GM18868 (cell line): ENCODE results near the gene PRTN3.
"Not testable (repeated sequence)": the region's sequence is repeated elsewhere in the genome, so short reads cannot be mapped to it uniquely, and the experiment has no call there.

Experiments used
- ATAC-seq: cut with Tn5 transposase; IDR thresholded peaks from one replicate; pipeline ENCODE4 v1.9.1; 2021; ENCODE audit warnings: mild to moderate bottlenecking, moderate library complexity; ENCODE audit not compliant: unreplicated experiment

The PRTN3 gene

DNA sequence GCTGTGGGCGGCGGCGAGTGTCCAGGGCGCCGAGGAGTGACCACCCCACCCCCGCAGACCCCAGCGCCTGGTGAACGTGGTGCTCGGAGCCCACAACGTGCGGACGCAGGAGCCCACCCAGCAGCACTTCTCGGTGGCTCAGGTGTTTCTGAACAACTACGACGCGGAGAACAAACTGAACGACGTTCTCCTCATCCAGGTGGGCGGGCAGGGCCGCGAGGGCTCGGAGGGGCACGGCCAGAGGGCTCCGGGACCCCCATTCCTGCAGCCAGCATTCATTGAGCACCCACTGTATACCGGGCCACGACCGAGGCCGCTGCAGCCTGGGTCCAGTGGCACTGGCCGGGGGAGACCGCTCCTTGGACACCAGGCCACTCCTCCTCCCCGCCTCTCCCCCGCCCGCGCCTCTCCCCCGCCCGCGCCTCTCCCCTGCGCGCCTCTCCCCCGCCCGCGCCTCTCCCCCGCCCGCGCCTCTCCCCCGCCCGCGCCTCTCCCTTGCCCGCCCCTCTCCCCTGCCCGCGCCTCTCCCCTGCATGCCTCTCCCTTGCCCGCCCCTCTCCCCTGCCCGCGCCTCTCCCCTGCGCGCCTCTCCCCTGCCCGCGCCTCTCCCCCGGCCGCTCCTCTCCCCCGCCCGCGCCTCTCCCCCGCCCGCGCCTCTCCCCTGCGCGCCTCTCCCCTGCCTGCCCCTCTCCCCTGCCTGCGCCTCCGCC is 3.2 kb downstream of the PRTN3 start:
- ATAC-seq: no peak

DNA sequence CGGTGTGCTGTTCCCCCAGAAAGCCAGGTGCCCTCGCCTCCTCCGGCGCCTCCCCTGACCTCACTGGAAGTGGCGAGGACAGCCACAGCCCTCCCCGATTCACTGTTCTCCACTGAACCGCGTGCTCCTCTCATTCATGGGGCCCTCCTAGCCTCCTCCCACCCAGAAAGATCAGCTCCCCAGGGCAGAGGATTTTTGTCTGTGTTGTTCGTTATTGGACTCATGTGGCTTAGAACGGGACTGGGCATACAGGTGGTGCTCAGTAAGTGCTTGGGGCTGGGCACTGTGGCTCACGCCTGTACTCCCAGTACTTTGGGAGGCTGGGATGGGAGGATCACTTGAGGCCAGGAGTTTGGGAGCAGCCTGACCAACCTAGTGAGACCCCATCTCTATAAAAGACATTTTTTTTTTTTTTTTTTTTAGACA is 3.8 kb downstream of the PRTN3 start:
- ATAC-seq: no peak

DNA sequence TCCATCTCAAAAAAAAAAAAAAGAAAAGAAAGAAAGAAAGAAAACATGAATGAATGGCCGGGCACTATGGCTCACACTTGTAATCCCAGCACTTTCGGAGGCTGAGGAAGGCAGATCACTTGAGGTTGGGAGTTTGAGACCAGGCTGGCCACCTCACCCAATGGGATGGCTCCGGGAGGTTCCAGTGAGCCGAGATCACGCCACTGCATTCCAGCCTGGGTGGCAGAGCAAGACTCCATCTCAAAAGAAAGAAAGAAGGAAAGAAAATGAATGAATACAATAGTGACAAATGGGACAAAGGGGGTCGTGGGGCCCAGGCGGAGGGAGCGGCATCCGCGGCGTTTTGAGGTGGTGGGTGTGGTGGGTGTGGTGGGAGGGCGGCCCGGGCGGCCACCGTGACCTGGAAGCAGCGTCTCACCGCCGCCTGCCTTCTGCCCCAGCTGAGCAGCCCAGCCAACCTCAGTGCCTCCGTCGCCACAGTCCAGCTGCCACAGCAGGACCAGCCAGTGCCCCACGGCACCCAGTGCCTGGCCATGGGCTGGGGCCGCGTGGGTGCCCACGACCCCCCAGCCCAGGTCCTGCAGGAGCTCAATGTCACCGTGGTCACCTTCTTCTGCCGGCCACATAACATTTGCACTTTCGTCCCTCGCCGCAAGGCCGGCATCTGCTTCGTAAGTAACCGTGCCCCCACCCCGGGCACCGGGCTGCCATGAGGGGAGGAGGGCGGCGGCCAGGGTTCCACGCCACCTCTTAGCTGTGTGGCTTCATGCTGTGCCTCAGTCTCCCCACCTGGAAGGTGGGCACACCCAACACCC is 5.1 kb downstream of the PRTN3 start:
- no peak for ATAC-seq

DNA sequence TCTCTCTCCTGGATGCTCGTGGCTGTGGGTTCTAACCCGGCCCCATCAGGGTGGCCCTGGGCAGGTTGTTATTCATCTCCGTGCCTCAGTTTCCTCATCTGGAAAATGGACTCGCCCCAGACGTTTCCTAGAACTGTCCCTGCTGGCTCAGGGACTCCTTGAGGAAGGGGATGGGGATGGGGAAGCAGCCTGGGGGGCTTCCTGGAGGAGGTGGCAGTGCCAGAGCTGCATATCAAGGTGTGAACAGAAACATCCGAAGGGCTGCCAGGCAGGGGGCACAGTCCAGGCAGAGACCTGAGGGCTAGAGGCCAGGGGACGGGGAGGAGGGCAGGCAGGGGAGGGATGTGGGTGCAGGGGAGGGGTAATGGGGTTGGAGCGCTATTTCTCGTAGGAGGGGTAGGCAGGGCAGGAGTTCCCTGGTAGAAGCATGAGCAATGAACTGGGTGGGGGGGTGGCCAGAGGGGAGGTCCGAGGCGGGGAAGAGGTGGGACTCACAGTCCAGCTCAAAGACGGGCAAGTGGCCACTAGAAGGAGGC is 7.7 kb downstream of the PRTN3 start:
- ATAC-seq: no peak

DNA sequence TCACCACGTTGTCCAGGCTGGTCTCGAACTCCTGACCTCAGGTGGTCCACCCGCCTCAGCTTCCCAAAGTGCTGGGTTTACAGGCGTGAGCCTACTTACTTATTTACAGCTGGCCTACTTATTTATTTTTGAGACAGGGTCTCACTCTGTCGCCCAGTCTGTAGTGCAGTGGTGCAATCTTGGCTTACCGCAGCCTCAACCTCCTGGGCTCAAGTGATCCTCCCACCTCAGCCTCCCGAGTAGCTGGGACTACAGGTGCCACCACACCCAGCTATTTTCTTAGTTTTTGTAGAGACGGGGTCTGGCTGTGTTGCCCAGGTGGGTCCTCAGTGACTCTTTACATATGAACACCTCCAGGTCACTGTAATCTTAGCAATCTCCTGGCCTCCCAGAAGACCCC is 8.4 kb downstream of the PRTN3 start:
- ATAC-seq: not testable (repeated sequence)

DNA sequence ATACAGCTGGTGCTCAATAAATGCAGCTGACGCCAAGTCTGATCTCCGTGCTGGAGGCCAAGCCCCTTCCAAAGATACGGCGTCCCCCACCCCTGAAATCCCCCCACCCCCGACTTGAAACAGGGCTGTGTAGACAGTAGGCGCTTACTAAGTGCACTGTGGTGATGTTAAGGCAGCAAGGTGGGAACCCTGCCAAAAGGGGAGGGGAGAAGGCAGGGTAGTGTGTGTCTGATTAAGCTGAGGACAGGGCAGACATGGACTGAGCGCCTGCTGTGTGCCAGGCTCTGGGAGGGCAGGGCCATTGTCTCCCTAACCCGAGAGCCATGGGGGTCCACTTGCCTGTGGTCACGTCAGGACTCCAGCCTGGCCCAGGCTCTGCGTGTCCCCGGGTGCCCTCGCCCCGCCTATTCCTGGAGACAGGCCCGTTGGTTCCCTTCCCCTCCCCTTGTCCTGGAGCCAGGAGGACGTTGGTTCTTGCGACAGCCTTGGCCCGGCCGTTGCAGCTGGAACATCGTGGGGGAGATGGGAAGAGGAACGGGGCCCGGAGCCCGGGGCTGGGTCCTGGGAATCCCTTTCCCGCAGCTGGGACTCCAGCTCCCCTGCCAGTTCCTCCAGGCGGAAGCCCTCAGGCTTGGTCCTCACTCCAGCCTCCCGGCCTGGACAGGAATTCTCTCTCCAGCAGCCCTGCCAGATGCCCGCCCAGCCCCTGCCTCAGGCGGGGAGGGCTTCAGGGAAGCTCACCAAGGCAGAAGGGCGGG is 9.6 kb downstream of the PRTN3 start:
- no peak for ATAC-seq

DNA sequence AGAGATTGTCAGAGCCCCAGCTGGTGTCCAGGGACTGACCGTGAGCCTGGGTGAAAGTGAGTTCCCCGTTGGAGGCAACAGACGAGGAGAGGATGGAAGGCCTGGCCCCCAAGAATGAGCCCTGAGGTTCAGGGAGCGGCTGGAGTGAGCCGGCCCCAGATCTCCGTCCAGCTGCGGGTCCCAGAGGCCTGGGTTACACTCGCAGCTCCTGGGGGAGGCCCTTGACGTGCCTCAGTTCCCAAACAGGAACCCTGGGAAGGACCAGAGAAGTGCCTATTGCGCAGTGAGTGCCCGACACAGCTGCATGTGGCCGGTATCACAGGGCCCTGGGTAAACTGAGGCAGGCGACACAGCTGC is 10.2 kb downstream of the PRTN3 start:
- no peak for ATAC-seq

DNA sequence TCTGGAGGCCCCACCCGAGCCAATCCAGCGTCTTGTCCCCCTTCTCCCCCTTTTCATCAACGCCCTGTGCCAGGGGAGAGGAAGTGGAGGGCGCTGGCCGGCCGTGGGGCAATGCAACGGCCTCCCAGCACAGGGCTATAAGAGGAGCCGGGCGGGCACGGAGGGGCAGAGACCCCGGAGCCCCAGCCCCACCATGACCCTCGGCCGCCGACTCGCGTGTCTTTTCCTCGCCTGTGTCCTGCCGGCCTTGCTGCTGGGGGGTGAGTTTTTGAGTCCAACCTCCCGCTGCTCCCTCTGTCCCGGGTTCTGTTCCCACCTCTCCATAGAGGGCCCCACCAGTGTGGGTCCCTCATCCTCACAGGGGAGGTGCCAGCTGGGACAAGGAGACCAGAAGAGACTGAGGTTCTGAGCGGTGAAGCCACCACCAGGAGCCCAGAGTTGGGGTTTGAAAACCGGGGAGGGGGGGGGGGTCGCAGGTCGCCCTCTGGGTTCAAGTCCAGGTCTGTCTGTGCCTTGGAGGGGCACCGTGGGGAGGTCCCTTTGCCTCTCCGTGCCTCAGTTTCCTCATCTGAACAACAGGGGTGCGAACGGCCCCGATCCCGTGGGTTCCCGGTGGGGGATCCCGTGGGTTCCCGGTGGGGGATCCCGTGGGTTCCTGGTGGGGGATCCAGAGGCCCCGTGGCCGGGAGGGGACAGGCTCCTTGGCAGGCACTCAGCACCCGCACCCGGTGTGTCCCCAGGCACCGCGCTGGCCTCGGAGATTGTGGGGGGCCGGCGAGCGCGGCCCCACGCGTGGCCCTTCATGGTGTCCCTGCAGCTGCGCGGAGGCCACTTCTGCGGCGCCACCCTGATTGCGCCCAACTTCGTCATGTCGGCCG is 11.6 kb downstream of the PRTN3 start, which contains the start of gene ELANE:
ELANE (plus strand) TSS at position 168 of the 878 bp plus-strand sequence; CDS start at position 194, 26 bp downstream.
- ATAC-seq: no peak

DNA sequence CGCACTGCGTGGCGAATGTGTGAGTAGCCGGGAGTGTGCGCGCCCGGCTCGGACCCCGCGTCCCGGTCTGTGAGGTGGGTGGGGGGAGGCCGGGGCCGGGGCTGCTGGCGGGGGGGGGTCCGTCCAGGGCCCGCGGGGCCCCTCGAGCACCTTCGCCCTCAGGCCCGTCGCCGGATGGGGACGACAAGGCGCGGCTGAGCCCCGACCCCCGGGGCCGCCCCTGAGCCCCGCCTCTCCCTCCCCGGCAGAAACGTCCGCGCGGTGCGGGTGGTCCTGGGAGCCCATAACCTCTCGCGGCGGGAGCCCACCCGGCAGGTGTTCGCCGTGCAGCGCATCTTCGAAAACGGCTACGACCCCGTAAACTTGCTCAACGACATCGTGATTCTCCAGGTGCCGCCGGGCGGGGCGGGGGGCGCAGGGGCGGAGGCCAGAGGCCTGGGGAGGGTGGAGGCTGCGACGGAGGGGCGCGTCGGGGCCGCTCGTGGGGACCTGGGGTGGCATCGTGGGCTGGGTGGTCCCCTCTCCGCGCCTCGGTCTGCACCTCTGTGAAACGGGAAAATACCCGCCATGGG is 12.3 kb downstream of the PRTN3 start:
- no peak for ATAC-seq

DNA sequence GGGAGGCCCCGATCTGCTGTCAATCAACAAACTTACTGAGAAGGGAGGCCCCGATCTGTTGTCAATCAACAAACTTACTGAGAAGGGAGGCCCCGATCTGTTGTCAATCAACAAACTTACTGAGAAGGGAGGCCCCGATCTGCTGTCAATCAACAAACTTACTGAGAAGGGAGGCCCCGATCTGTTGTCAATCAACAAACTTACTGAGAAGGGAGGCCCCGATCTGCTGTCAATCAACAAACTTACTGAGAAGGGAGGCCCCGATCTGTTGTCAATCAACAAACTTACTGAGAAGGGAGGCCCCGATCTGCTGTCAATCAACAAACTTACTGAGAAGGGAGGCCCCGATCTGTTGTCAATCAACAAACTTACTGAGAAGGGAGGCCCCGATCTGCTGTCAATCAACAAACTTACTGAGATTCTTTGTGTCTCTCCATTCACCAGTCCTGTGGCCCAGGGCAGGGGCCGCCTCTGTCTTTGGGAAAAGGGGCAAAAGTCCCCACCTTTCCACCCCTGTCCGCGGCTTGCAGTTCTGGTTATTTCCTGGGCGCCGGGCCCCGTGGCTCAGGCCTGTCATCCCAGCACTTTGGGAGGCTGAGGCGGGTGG is 12.9 kb downstream of the PRTN3 start:
- not testable (repeated sequence) for ATAC-seq

DNA sequence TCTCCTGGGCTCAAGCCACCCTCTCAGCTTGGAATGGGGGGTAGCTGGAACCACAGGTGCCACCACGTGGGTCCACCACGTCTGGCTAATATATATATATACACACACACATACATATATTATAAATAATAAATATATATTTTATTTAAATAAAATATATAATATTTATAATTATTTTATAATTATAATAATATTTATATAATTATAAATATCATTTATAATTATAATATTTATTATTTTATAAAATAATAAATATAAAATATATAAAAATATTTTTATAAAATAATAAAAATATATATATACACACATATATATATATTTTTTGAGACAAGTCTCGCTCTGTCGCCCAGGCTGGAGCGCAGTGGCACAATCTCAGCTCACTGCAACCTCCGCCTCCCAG is 13.8 kb downstream of the PRTN3 start:
- ATAC-seq: no peak

DNA sequence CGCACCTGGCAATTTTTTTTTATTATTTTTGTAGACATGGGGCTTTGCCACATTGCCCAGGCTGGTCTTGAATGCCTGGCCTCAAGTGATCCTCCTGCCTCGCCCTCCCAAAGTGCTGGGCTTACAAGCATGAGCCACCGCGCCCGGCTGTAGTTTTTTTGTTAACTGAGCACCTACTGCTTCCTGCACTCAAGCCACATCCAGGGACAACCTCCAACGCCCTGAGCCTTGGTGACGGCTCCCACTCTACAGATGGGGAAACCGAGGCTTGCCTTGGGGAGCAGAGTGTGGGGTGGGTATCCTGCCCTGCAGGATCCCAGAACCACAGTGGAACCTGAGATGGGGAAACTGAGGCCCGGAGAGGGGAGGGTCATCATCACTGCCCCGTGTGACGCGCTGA is 14.3 kb downstream of the PRTN3 start:
- no peak for ATAC-seq

DNA sequence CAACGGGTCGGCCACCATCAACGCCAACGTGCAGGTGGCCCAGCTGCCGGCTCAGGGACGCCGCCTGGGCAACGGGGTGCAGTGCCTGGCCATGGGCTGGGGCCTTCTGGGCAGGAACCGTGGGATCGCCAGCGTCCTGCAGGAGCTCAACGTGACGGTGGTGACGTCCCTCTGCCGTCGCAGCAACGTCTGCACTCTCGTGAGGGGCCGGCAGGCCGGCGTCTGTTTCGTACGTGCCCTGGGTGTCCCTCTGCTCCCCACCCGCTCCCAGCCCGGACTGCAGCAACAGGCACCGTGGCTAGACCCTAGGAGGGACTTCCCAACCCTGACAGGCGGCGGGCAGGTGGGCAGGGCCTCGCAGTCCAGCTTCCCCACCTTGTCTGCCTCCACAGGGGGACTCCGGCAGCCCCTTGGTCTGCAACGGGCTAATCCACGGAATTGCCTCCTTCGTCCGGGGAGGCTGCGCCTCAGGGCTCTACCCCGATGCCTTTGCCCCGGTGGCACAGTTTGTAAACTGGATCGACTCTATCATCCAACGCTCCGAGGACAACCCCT is 14.8 kb downstream of the PRTN3 start:
- no peak for ATAC-seq

DNA sequence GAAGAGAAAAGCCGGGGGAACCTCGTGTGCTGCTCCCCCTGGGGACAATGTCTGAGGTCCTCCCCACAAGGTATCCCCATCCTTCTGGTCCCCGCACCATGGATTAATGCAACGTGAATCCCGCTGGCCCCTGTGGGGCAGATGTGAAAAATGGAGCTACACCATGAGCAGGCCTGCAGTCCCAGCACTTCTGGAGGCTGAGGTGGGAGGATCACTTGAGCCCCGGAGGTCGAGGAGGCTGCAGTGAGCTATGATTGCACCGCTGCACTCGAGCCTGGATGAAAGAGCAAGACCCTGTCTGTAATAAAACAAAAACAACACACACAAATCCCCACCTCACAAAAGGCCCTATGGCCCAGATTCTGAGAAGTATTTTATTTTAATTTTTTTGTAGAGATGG is 17.5 kb downstream of the PRTN3 start:
- no peak for ATAC-seq

DNA sequence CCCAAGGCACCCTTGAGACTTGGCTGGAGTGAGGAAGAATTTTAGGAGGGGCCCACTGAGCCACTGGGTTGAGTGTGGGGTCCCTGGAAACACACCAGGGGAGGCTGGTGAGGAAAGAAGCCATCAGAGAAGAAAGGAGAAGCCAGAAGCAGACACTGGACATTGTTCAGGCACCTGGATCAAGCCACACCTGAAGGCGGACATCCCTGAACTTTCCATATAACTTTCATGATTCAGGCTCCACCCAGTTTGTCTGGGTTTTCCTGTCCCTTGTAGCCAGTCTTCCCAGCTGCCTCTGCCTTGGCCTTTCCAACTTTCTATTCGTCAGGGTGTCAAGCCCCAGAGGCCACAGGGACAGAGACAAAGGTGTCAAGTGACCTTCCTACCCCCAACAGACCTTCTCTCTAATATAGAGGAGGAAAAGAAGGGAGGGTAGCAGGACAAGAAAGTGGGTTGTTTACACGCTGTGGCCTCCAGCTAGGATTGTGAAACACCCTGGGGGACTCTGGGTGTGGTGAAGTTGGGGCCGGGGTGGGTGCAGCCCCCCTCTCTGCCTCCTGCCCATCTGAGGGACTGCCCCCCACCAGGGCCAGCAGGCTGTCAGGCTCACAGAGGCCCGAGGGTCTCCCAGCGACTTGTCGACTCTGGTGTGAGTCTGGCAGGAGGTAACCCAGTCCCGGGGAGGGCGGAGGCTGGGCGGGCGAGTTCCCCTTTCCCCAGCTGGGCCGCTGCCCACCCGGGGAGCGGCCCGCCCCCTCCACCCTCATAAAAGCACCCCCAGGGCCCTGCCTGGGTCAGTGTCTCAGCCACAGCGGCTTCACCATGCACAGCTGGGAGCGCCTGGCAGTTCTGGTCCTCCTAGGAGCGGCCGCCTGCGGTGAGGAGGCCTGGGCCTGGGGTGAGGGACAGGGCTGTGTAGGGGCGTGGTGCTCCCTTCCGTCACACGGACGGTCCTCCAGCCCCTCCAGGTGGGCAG is 18.4 kb downstream of the PRTN3 start, which contains the start of gene CFD:
CFD (plus strand) TSS at position 797 of the 976 bp plus-strand sequence; CDS start at position 823, 26 bp downstream.
- no peak for ATAC-seq

DNA sequence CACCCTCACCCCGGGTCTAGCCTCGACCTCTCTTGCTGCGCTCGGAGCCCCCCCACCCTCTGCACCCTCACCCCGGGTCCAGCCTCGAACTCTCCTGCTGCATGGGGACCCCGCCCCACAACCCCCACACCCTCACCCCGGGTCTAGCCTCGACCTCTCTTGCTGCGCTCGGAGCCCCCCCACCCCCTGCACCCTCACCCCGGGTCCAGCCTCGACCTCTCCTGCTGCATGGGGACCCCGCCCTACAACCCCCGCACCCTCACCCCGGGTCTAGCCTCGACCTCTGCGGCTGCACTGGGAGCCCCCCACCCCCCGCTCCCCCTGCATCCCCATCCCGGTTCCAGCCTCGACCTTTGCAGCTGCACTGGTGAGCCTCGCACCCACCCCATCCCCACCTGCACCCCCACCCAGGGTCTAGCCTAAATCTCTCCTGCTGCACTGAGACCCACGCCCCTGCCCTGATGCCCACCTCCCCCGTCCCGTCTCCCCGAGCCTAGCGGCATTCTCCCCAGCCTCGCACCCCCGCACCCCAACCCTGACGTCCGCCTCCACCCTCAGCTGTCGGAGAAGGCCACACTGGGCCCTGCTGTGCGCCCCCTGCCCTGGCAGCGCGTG is 20.4 kb downstream of the PRTN3 start:
- no peak for ATAC-seq

DNA sequence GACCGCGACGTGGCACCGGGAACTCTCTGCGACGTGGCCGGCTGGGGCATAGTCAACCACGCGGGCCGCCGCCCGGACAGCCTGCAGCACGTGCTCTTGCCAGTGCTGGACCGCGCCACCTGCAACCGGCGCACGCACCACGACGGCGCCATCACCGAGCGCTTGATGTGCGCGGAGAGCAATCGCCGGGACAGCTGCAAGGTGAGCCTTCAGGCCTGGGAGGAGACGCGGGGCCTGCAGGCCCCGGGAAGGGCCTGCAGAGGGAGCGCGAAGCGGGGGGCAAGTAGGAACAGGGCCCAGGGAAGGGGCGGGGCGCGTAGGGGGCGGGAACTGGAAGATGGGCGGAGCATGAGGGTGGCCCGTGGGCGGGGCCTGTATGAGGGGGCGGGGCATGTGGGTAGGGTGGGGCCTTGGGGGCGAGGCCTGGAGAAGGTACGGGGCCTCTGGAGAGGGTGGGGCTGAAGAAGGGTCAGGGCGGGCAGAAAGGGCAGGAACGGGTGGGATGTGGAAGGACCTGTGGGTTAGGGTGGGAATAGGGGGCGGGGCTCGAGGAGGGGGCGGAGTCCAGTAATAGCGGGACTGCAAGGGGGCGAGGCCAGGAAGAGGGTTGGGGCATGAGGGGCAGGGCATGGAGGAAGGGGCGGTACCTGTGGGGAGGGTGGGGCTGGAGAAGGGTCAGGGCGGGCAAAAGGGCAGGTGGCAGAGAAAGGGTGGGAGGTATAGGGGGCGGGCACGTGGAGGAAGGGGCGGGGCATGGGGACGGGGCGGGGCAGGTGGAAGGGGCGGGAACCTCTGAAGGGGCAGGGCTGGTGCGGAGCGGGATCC is 21.2 kb downstream of the PRTN3 start:
- no peak for ATAC-seq
